Measurements from ENCODE around the gene PAXX.

DNA sequence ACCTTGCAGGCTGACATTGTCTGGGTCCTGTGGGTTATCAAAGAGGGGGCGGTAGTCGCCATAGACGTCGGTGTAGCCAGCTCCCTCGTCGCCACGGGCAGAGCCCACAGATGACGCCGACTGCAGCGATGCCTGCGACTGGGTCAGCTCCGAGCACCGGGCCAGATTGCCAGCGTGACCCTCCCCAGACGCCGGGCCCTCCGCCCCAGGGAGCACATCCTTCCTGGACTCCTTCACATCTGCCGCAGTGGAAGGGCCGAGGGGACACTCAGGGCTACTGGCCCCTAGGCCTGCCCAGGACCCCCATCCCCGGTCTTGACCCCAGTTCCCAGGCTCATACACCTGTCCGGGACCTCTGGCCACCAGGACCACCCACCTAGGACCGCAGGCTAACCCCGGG lies 21.9 kb downstream of the PAXX start:
- no peak for TF ChIP-seq POLR2A (IDR thresholded peaks at IDR 0.05)
- TF ChIP-seq, protein P1, sequence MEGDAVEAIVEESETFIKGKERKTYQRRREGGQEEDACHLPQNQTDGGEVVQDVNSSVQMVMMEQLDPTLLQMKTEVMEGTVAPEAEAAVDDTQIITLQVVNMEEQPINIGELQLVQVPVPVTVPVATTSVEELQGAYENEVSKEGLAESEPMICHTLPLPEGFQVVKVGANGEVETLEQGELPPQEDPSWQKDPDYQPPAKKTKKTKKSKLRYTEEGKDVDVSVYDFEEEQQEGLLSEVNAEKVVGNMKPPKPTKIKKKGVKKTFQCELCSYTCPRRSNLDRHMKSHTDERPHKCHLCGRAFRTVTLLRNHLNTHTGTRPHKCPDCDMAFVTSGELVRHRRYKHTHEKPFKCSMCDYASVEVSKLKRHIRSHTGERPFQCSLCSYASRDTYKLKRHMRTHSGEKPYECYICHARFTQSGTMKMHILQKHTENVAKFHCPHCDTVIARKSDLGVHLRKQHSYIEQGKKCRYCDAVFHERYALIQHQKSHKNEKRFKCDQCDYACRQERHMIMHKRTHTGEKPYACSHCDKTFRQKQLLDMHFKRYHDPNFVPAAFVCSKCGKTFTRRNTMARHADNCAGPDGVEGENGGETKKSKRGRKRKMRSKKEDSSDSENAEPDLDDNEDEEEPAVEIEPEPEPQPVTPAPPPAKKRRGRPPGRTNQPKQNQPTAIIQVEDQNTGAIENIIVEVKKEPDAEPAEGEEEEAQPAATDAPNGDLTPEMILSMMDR (IDR thresholded peaks at IDR 0.05) = no peak

Data from uterus (tissue), 2 donors.